HEK293T (cell line): Measurements from ENCODE around the gene STXBP5.
"Not testable (repeated sequence)": the region's sequence is repeated elsewhere in the genome, so short reads cannot be mapped to it uniquely, and the experiment has no call there.

Source experiments
- ARNT ChIP-seq: fragments of 450-650 bp; IDR thresholded peaks from 2 replicates; pipeline ENCODE4 v1.6.1; 2017; ENCODE audit warnings: mild to moderate bottlenecking
- BHLHE40 ChIP-seq: fragments of 450-650 bp; IDR thresholded peaks from 2 replicates; pipeline ENCODE4 v1.6.1; 2016; ENCODE audit warnings: mild to moderate bottlenecking, moderate library complexity, borderline replicate concordance
- ELF4 ChIP-seq: fragments of 450-650 bp; IDR thresholded peaks from 2 replicates; pipeline ENCODE4 v1.6.1; 2017; ENCODE audit warnings: antibody characterized with exemption
- FOXK2 ChIP-seq: fragments of 450-650 bp; IDR thresholded peaks from 2 replicates; pipeline ENCODE4 v1.6.1; 2016; ENCODE audit warnings: mild to moderate bottlenecking
- L3MBTL2 ChIP-seq: fragments of 450-650 bp; conservative IDR thresholded peaks from 2 replicates; pipeline ENCODE4 v1.6.1; 2016; ENCODE audit warnings: mild to moderate bottlenecking
- SP1 ChIP-seq: fragments of 450-650 bp; IDR thresholded peaks from 2 replicates; pipeline ENCODE4 v1.6.1; 2017
- ZNF384 ChIP-seq: fragments of 450-650 bp; IDR thresholded peaks from 2 replicates; pipeline ENCODE4 v1.6.1; 2016

DNA sequence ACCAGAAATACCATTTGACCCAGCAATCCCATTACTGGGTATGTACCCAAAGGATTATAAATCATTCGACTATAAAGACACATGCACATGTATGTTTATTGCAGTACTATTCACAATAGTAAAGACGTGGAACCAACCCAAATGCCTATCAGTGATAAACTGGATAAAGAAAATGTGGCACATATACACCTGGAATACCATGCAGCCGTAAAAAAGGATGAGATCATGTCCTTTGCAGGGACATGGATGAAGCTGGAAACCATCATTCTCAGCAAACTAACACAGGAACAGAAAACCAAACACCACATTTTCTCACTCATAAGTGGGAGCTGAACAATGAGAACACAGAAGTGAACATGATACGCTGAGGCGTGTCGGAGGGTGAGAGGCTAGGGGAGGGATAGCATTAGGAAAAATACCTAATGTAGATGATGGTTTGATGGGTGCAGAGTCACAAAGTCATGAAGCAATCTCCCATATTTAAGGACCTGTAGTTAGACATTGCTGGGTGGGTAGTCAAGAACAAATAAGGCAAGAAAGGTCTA lies 50.8 kb downstream of the STXBP5 start:
- not testable (repeated sequence) for TF ChIP-seq BHLHE40, L3MBTL2, ARNT, SP1, FOXK2, ELF4, ZNF384
